Fibroblast of skin of abdomen (primary cell): ENCODE measurements around the gene RPL13A. TPM values are rescaled to one million over a fixed set of nuclear protein-coding genes. Genes with fewer than 3 reads are reported as not detected.
A peak's percentile ranks its signal among the peaks of the same experiment; 100 is the strongest.
"Not testable (repeated sequence)": the region's sequence is repeated elsewhere in the genome, so short reads cannot be mapped to it uniquely, and the experiment has no call there.

ENCODE experiments used
- DNase-seq: peaks from one replicate; pipeline ENCODE4 v3.0.0-alpha.2; 2013
- polyA plus RNA-seq, 2 experiments: library from polyadenylated mRNA; unstranded; fragments of 120-200 nt; gene quantifications; one replicate each; pipeline ENCODE4 v1.2.1, GENCODE V29; 2013; ENCODE audit not compliant: insufficient read length in 2 of 2

Gene RPL13A
- polyA plus RNA-seq (2013, experiment 1 of 2; ENCODE audit: insufficient read length) = 3,299 TPM
- polyA plus RNA-seq (2013, experiment 2 of 2; ENCODE audit: insufficient read length) = 3,187 TPM

DNA sequence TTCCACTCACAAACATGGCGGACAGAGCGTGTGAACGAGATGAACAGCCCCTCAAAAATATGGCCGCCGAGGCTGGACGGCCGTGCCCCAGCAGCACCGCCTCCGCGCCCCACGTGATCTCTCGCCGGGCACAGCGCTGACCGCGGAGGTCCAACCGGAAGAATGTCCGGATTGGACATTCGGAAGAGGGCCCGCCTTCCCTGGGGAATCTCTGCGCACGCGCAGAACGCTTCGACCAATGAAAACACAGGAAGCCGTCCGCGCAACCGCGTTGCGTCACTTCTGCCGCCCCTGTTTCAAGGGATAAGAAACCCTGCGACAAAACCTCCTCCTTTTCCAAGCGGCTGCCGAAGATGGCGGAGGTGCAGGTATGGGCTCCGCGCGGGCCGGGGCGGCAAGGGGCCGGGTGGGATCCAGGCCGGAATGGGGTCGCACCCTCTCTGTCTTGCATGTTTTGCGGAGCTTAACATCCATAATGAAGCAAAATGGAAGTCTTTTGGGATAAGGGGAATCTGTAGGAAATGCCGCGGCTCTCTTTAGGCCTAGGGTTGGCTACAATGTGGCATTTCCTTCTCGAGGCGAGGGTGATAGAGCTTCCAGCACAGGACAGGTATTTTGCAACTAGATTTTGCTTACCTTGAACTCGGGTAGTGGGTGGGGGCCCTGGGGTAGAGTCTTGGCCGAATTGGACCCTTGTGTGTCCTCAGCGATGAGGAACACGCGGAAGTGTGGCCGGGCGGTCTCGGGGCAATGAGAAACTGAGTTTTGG is at the start of gene RPL13A:
TSS of gene RPL13A (plus strand) at position 332 of the 769 bp plus-strand sequence. CDS start at position 354, 22 bp downstream.
- DNase-seq = peak; percentile 99

GRCh38 chr19:49438261-49438660 is 49.1 kb upstream of the RPL13A start:
- no peak for DNase-seq

DNA sequence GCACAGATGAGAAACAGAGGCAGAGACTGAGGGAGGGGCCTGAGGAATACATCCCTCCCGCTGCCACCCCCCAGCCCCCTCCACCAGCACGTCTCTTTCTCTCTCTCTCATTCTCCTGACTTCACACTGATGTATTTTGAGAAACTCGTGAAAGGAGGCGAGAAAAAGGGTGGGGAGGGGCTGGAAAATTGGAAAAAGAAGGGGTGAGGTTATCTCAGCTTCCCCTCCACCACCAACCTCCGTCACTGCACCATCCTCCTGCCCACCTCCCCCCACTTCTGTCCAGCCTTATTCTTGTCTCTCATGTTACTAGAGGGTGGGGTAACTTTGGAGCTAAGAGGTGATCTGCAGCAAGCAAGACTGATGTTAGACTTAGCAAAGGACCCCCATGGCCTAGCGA is 47.6 kb upstream of the RPL13A start:
- DNase-seq = no peak

GRCh38 chr19:49440439-49441209 is 46.8 kb upstream of the RPL13A start:
- DNase-seq = no peak

DNA sequence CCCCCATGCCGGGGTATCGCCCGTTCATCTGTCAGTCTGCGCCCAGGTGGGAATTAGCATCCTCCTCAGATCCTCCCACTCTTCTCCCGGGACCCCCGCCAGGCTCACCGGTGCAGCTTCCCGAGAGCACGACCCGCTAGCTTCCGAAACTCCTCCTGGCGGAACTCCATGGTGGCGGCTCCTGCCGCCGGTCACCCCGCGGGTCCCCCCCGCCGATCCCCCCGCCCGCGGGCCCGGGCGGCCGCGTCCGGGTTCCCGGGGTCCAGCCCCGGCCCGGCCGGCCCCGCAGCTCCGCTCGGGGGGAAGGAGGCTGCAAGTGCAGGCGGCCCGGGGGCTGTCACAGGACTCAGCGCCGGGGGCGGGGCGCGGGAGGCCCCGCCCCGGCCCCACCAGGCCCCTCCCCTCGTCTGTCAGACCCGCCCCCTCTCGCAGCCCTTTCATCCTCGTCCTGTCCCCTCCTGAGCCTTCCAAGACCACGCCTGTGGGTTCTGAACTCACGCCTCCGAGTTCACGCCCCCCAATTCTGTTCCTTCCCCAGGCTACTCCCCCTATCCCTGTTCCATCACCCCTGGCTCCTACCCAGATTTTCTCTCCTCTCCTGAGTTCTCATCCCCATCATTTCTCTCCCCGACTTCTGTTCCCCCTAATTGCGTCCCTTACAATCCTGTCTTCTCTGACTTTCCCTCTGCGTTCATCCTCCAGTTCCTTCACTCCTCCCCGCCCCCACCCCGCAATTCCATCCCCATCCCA is 46.0 kb upstream of the RPL13A start, which contains the start of gene SLC17A7:
TSS of gene SLC17A7 (minus strand) at position 318 of the 750 bp plus-strand sequence. CDS start at position 170, 148 bp downstream.
- no peak for DNase-seq

DNA sequence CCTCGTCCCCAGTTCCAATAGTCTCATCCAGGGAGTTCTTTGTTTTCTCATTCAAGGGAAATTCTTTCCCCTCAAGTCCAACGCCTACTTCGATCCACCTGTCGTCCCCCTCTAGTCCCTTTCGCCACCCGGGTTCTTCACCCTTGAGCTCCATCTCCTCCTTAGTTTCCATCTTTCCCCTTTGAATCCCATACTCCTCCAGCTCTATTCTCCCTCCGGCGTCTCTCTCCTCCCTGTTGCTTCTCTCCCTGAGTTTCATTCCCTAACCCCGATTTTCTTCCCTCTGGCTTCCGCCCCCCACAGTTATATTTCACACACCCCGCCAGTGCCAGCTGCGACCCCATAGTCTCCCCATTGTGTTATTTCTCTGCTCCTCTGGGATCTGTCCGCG is 45.5 kb upstream of the RPL13A start:
- no peak for DNase-seq

DNA sequence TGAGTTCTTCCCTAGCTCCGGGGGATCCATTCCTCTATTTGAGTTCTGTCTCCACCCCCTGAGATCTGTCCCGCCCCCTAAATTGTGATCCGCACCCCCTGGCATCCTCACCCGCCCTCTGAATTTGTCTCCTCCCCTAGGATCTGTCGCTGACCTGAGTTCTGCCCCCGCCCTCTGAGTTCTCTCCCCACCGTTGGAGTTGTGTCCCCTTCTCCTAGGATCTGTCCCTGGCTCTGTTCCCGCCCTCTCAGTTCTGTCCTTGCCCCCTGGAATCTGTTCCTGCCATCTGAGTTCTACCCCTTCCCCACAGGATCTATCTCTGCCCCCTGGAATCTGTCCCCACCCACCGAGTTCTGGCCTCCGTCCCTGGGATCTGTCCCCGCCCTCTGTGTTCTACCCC is 45.1 kb upstream of the RPL13A start:
- no peak for DNase-seq

GRCh38 chr19:49442771-49443365 is 44.5 kb upstream of the RPL13A start:
- DNase-seq = peak; percentile 85

DNA sequence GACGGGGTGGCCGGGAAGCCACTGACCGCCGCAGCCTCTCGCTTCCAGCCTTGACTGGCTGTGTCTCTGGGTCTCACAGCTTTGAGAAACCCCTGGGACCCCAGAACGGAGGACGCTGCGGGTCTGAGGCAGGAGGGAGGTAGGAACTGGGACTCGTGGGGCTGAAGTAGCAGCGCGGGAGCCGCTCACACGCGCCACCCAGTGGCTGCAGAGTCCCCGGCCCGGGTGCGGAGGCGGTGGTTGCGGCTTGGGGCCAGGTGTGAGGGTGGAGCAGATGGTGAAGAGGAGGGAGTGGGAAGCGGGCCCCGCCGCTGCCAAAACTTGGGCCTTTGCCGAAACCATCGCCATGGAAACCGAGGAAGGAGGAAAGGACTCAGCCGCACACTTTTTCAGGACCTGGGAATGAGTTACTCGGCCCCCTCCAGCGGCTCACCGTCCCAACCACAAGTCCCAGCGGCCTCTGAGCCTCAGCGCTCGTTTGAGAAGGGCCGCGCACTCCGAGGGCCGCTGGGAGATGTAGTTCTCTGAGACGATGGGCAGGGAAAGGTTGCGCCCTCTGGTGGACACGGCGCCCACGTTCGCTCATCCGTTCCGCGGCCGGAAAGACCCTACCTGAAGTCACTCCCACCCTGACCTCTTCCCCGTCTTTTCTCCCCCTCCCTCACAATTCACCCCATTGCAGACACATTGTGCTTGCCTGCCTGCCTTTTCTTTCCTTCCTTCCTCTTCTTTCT is 43.9 kb upstream of the RPL13A start:
- peak; percentile 95 for DNase-seq

GRCh38 chr19:49444100-49444700 is 43.2 kb upstream of the RPL13A start:
- DNase-seq = not testable (repeated sequence)

- no peak for DNase-seq
Observed at GRCh38 chr19:49445997-49446396, 41.4 kb upstream of the RPL13A start.

GRCh38 chr19:49447485-49448431 is 39.6 kb upstream of the RPL13A start:
- DNase-seq = peak; percentile 26

- DNase-seq = no peak
Observed at GRCh38 chr19:49448432-49448786, 39.0 kb upstream of the RPL13A start.

- no peak for DNase-seq
Observed at GRCh38 chr19:49450405-49450804, 37.0 kb upstream of the RPL13A start.

GRCh38 chr19:49451430-49452181 is 35.8 kb upstream of the RPL13A start, which contains the start of gene PIH1D1:
TSS of gene PIH1D1 (minus strand) at chr19:49451814. CDS start at chr19:49451574, 240 bp downstream.
- DNase-seq = peak; percentile 99

- peak; percentile 98 for DNase-seq
Observed at GRCh38 chr19:49453013-49453756, 34.2 kb upstream of the RPL13A start, which contains the start of gene ALDH16A1. TSS of gene ALDH16A1 (plus strand) at chr19:49453225. CDS start at chr19:49453332, 107 bp downstream.

GRCh38 chr19:49453757-49454240 is 33.6 kb upstream of the RPL13A start:
- DNase-seq = no peak

DNA sequence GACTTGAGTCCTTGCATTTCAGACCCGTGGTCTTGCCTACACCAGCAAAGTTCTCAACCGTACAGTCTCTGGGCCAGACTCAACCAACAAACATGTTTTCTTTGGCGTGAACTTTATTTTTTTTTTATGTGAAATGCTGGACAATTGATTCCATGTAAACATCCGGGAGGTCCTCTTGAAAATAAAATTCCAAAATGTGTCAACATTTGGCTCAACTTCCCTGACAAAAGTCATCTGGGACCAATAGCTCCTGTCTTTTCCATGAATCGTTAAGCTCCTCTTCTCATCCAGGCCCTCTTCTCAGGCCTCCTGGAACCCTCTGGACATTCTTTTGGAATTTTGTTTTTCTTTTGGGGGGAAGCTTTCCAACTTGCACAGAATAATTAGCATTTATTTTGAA is 31.6 kb upstream of the RPL13A start:
- DNase-seq = no peak
